OCI-LY3 (cell line): ENCODE measurements around the gene CD247.

Experiments
- CTCF ChIP-seq: fragments of 200-600, 300-600 bp; sonication (generic); IDR thresholded peaks from 2 replicates; pipeline ENCODE4 v1.5.1; 2014; ENCODE audit warnings: antibody characterized with exemption, low read length, low read depth
- EZH2phosphoT487 ChIP-seq: fragments of 200-600 bp; shearing (Covaris generic); IDR thresholded peaks from 2 replicates; pipeline ENCODE4 v1.6.1; 2018; ENCODE audit warnings: antibody characterized with exemption, mixed run types, low read depth

GRCh38 chr1:167544447-167545093, 26.2 kb upstream of the CD247 start:
- TF ChIP-seq CTCF (no peak), EZH2phosphoT487 (no peak)
